OCI-LY3 (cell line): ENCODE measurements around the gene CEP112.

Source experiments
- CTCF ChIP-seq: fragments of 200-600, 300-600 bp; sonication (generic); IDR thresholded peaks from 2 replicates; pipeline ENCODE4 v1.5.1; 2014; ENCODE audit warnings: antibody characterized with exemption, low read length, low read depth
- EZH2phosphoT487 ChIP-seq: fragments of 200-600 bp; shearing (Covaris generic); IDR thresholded peaks from 2 replicates; pipeline ENCODE4 v1.6.1; 2018; ENCODE audit warnings: antibody characterized with exemption, mixed run types, low read depth

- no peak for TF ChIP-seq CTCF
- no peak for TF ChIP-seq EZH2phosphoT487
Measured at GRCh38 chr17:65664266-65664665, 527.7 kb downstream of the CEP112 start.
